ENCODE measurements around the gene TSHZ2.

The TSHZ2 gene

GRCh38 chr20:53328961-53329360 is 356.8 kb downstream of the TSHZ2 start:
- no peak for DNase-seq

- no peak for DNase-seq
These were observed 357.6 kb downstream of the TSHZ2 start for GRCh38 chr20:53329781-53330180.

GRCh38 chr20:53330601-53331140 is 358.5 kb downstream of the TSHZ2 start:
- no peak for DNase-seq

GRCh38 chr20:53331151-53331973 is 359.2 kb downstream of the TSHZ2 start:
- DNase-seq, result no peak

GRCh38 chr20:53332022-53332837 is 360.1 kb downstream of the TSHZ2 start:
- no peak for DNase-seq

GRCh38 chr20:53334861-53335260 is 362.7 kb downstream of the TSHZ2 start:
- no peak for DNase-seq

GRCh38 chr20:53335555-53335954 is 363.4 kb downstream of the TSHZ2 start:
- DNase-seq, result no peak

GRCh38 chr20:53336892-53337291 is 364.7 kb downstream of the TSHZ2 start:
- DNase-seq, result no peak

- DNase-seq, result no peak
These were observed 365.4 kb downstream of the TSHZ2 start for GRCh38 chr20:53337390-53338101.

GRCh38 chr20:53338716-53339115 is 366.6 kb downstream of the TSHZ2 start:
- DNase-seq, result no peak

GRCh38 chr20:53342429-53342828 is 370.3 kb downstream of the TSHZ2 start:
- no peak for DNase-seq

GRCh38 chr20:53343448-53343847 is 371.3 kb downstream of the TSHZ2 start:
- no peak for DNase-seq

- DNase-seq, result no peak
These were observed 372.7 kb downstream of the TSHZ2 start for GRCh38 chr20:53344891-53345290.

- no peak for DNase-seq
These were observed 373.6 kb downstream of the TSHZ2 start for GRCh38 chr20:53345536-53346334.

- no peak for DNase-seq
These were observed 374.1 kb downstream of the TSHZ2 start for GRCh38 chr20:53346335-53346648.

- no peak for DNase-seq
These were observed 377.6 kb downstream of the TSHZ2 start for GRCh38 chr20:53349730-53350129.

- DNase-seq, result no peak
These were observed 380.7 kb downstream of the TSHZ2 start for GRCh38 chr20:53352727-53353440.

GRCh38 chr20:53354314-53354713 is 382.2 kb downstream of the TSHZ2 start:
- DNase-seq, result no peak

- DNase-seq, result no peak
These were observed 383.6 kb downstream of the TSHZ2 start for GRCh38 chr20:53355790-53356189.

- DNase-seq, result no peak
These were observed 387.3 kb downstream of the TSHZ2 start for GRCh38 chr20:53359425-53359824.

- no peak for DNase-seq
These were observed 388.7 kb downstream of the TSHZ2 start for GRCh38 chr20:53360852-53361251.

- no peak for DNase-seq
These were observed 390.6 kb downstream of the TSHZ2 start for GRCh38 chr20:53362736-53363135.

Data from retina (tissue), 1 donor.